Epidermal melanocyte (primary cell): ENCODE results near the gene FBXO40.

Source experiments
- DNase-seq: peaks from one replicate; pipeline ENCODE4 v3.0.0; 2011; ENCODE audit warnings: low spot score; ENCODE audit not compliant: insufficient read length

Gene FBXO40

GRCh38 chr3:121661376-121661775 lies 68.2 kb downstream of the FBXO40 start:
- no peak for DNase-seq

- DNase-seq, result no peak
These were observed 69.6 kb downstream of the FBXO40 start for GRCh38 chr3:121662742-121663141.

GRCh38 chr3:121663171-121663847 lies 70.1 kb downstream of the FBXO40 start:
- no peak for DNase-seq

GRCh38 chr3:121665488-121665887 lies 72.3 kb downstream of the FBXO40 start:
- DNase-seq, result no peak

- DNase-seq, result no peak
These were observed 74.2 kb downstream of the FBXO40 start for GRCh38 chr3:121667333-121667732.

- no peak for DNase-seq
These were observed 77.5 kb downstream of the FBXO40 start for GRCh38 chr3:121670676-121671075.

GRCh38 chr3:121677141-121677540 lies 84.0 kb downstream of the FBXO40 start:
- no peak for DNase-seq
